ENCODE measurements around the gene ATXN1. TPM values are rescaled to one million over a fixed set of nuclear protein-coding genes. Genes with fewer than 3 reads are reported as not detected.

ATXN1 gene
- total RNA-seq, 1 experiment from 2014 or later: 27.0 TPM

DNA sequence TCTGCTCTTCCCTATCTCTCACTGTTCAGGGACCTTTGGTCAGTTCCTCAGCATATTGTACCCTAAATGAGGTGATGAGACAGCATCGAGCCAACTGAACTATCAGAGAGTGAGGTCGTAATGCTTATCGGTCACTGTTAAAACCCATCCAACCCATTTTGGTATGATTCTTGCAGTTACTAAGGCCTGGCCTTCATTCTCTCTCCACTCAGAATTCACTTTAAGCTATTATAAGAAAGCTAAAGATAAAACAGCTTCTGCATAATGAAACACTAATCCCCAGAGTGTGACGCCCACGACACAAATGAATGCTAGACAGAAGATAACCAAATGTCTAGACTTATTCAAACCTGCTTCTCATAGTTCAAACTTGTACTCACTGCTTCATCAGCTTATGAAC, 347.1 kb downstream of the ATXN1 start:
- ChIA-PET CTCF (no interaction called here), POLR2A (ENCODE audit: unreplicated experiment) (no interaction called here)
- Histone ChIP-seq H3K4me1 (ENCODE audit: insufficient read depth, low read length) (peaks cover 6% of the 10 kb centered on the region), H3K9ac (ENCODE audit: low read length) (no peak overlapping the region), H3K4me3 (ENCODE audit: low read length) (no peak overlapping the region), H3F3A (ENCODE audit: low read length, unreplicated experiment) (no peaks in the 10 kb centered on the region), H3K9me3 (ENCODE audit: low read length) (no peaks in the 10 kb centered on the region), H3K9me2 (replicated peaks; ENCODE audit: low read length) (no peaks in the 10 kb centered on the region), H3K27ac (ENCODE audit: low read length) (no peak overlapping the region), H3K27me3 (ENCODE audit: low read length) (no peaks in the 10 kb centered on the region), H3K4me2 (ENCODE audit: low read length) (no peak overlapping the region), H4K20me1 (ENCODE audit: low read length) (no peaks in the 10 kb centered on the region), H3K79me2 (ENCODE audit: low read length) (no peaks in the 10 kb centered on the region), H2AFZ (ENCODE audit: low read length) (no peak overlapping the region), H3K36me3 (ENCODE audit: low read depth, low read length) (no peaks in the 10 kb centered on the region)
- intact Hi-C loops (cut with micrococcal nuclease): loop anchor here (5.0 kb wide), 1 partner anchor 83 kb away; no protein-coding TSS in a partner anchor
- ATAC-seq: no peak
- BruUV-seq (replicated peaks): no TSS peak
- no peak for TF ChIP-seq CTCF (conservative IDR thresholded peaks at IDR 0.05; ENCODE audit: low read depth, low read length)
- TF ChIP-seq EZH2 (IDR thresholded peaks at IDR 0.05; ENCODE audit: low read length, unreplicated experiment): no peak
- TF ChIP-seq EZH2phosphoT487 (IDR thresholded peaks at IDR 0.05; ENCODE audit: borderline replicate concordance, low read length): no peak
- no peak for DNase-seq

GRCh38 chr6:16413399-16413798, 347.9 kb downstream of the ATXN1 start:
- Histone ChIP-seq H3K4me2 (ENCODE audit: low read length) (peak overlapping the region; percentile 54), H3F3A (ENCODE audit: low read length, unreplicated experiment) (no peaks in the 10 kb centered on the region), H3K9me2 (replicated peaks; ENCODE audit: low read length) (no peaks in the 10 kb centered on the region), H3K79me2 (ENCODE audit: low read length) (no peaks in the 10 kb centered on the region), H2AFZ (ENCODE audit: low read length) (no peak overlapping the region), H3K4me3 (ENCODE audit: low read length) (0 out of 2 replicates have a peak overlapping the region, but pooled peaks have one; percentile 6), H4K20me1 (ENCODE audit: low read length) (no peaks in the 10 kb centered on the region), H3K4me1 (ENCODE audit: insufficient read depth, low read length) (peaks cover 6% of the 10 kb centered on the region), H3K36me3 (ENCODE audit: low read depth, low read length) (no peaks in the 10 kb centered on the region), H3K9me3 (ENCODE audit: low read length) (no peaks in the 10 kb centered on the region), H3K27ac (ENCODE audit: low read length) (no peak overlapping the region), H3K9ac (ENCODE audit: low read length) (no peak overlapping the region), H3K27me3 (ENCODE audit: low read length) (no peaks in the 10 kb centered on the region)
- POLR2A ChIA-PET (ENCODE audit: unreplicated experiment): interaction anchor here (0.6 kb wide), 1 partner anchor 80 kb away, joined by 3 read pairs; no protein-coding TSS in a partner anchor
- ATAC-seq: no peak
- intact Hi-C loops (cut with micrococcal nuclease): loop anchor here (5.0 kb wide), 1 partner anchor 84 kb away; no protein-coding TSS in a partner anchor
- DNase-seq: no peak
- BruUV-seq (replicated peaks): no TSS peak
- TF ChIP-seq EZH2 (IDR thresholded peaks at IDR 0.05; ENCODE audit: low read length, unreplicated experiment) (no peak), CTCF (conservative IDR thresholded peaks at IDR 0.05; ENCODE audit: low read depth, low read length) (no peak), EZH2phosphoT487 (IDR thresholded peaks at IDR 0.05; ENCODE audit: borderline replicate concordance, low read length) (no peak)
- CTCF ChIA-PET: no interaction called here

GRCh38 chr6:16412982-16413381, 348.3 kb downstream of the ATXN1 start:
- H3K27me3 ChIP-seq (ENCODE audit: low read length): no peaks in the 10 kb centered on the region
- CTCF ChIA-PET: no interaction called here
- no peak overlapping the region for H3K27ac ChIP-seq (ENCODE audit: low read length)
- TF ChIP-seq CTCF (conservative IDR thresholded peaks at IDR 0.05; ENCODE audit: low read depth, low read length): no peak
- no peak for TF ChIP-seq EZH2phosphoT487 (IDR thresholded peaks at IDR 0.05; ENCODE audit: borderline replicate concordance, low read length)
- TF ChIP-seq EZH2 (IDR thresholded peaks at IDR 0.05; ENCODE audit: low read length, unreplicated experiment): no peak
- no peaks in the 10 kb centered on the region for H3K9me3 ChIP-seq (ENCODE audit: low read length)
- H3K4me3 ChIP-seq (ENCODE audit: low read length): no peak overlapping the region
- H3K36me3 ChIP-seq (ENCODE audit: low read depth, low read length): no peaks in the 10 kb centered on the region
- peak overlapping the region; percentile 54; the same call in 1 of the 2 replicates for H3K4me2 ChIP-seq (ENCODE audit: low read length)
- intact Hi-C loops (cut with micrococcal nuclease): loop anchor here (5.0 kb wide), 1 partner anchor 84 kb away; no protein-coding TSS in a partner anchor
- no TSS peak for BruUV-seq (replicated peaks)
- H3K9me2 ChIP-seq (replicated peaks; ENCODE audit: low read length): no peaks in the 10 kb centered on the region
- ATAC-seq (no peak), DNase-seq (no peak)
- H2AFZ ChIP-seq (ENCODE audit: low read length): no peak overlapping the region
- no peak overlapping the region for H3K9ac ChIP-seq (ENCODE audit: low read length)
- H3K4me1 ChIP-seq (ENCODE audit: insufficient read depth, low read length): peaks cover 6% of the 10 kb centered on the region
- H3K79me2 ChIP-seq (ENCODE audit: low read length): no peaks in the 10 kb centered on the region
- no peaks in the 10 kb centered on the region for H4K20me1 ChIP-seq (ENCODE audit: low read length)
- POLR2A ChIA-PET (ENCODE audit: unreplicated experiment): no interaction called here
- no peaks in the 10 kb centered on the region for H3F3A ChIP-seq (ENCODE audit: low read length, unreplicated experiment)

All from PC-3 (cell line).